MM.1S (cell line): ENCODE results near the gene CDYL.
"Not testable (repeated sequence)": the region's sequence is repeated elsewhere in the genome, so short reads cannot be mapped to it uniquely, and the experiment has no call there.

ENCODE experiments used
- DNase-seq: peaks from one replicate; pipeline ENCODE4 v3.0.0-alpha.2; 2015
- H2AFZ ChIP-seq: fragments of 300-600 bp; sonication (generic); 2 replicates; pipeline ENCODE4 v1.6.0; 2016; ENCODE audit warnings: antibody characterized with exemption, low read length
- H3F3A ChIP-seq: fragments of 300-600 bp; sonication (generic); 2 replicates; pipeline ENCODE4 v1.6.1; 2016; ENCODE audit warnings: mild to moderate bottlenecking, antibody characterized with exemption, low read length, moderate library complexity, mixed read lengths; ENCODE audit not compliant: insufficient read depth
- H3K27ac ChIP-seq: fragments of 300-600 bp; sonication (generic); 2 replicates; pipeline ENCODE4 v1.5.1; 2016; ENCODE audit warnings: mild to moderate bottlenecking, low read length
- H3K27me3 ChIP-seq: fragments of 300-600 bp; sonication (generic); replicated peaks from 2 replicates; pipeline ENCODE4 v1.6.0; 2016; ENCODE audit warnings: low read length; ENCODE audit not compliant: insufficient read depth
- H3K36me3 ChIP-seq: fragments of 300-600 bp; sonication (generic); replicated peaks from 2 replicates; pipeline ENCODE4 v1.6.1; 2016; ENCODE audit warnings: mild to moderate bottlenecking, low read length, mixed read lengths; ENCODE audit not compliant: insufficient read depth
- H3K4me1 ChIP-seq: fragments of 300-600 bp; sonication (generic); 2 replicates; pipeline ENCODE4 v1.6.1; 2016; ENCODE audit warnings: low read length, mixed read lengths
- H3K4me2 ChIP-seq: fragments of 300-600 bp; sonication (generic); 2 replicates; pipeline ENCODE4 v1.6.0; 2016; ENCODE audit warnings: low read depth, low read length
- H3K4me3 ChIP-seq: fragments of 300-600 bp; sonication (generic); 2 replicates; pipeline ENCODE4 v1.5.1; 2016; ENCODE audit warnings: low read length, mixed read lengths
- H3K79me2 ChIP-seq: fragments of 300-600 bp; sonication (generic); 2 replicates; pipeline ENCODE4 v1.6.1; 2016; ENCODE audit warnings: mixed run types, low read length, mixed read lengths
- H3K9ac ChIP-seq: fragments of 300-600 bp; sonication (generic); 2 replicates; pipeline ENCODE4 v1.6.1; 2016; ENCODE audit warnings: low read length, mixed read lengths
- H3K9me2 ChIP-seq: fragments of 300-600 bp; sonication (generic); replicated peaks from 2 replicates; pipeline ENCODE4 v1.6.1; 2016; ENCODE audit warnings: mild to moderate bottlenecking, low read length, mixed read lengths; ENCODE audit not compliant: insufficient read depth
- H3K9me3 ChIP-seq: fragments of 300-600 bp; sonication (generic); replicated peaks from 2 replicates; pipeline ENCODE4 v1.6.1; 2016; ENCODE audit warnings: mild to moderate bottlenecking, low read length, mixed read lengths; ENCODE audit not compliant: insufficient read depth
- H4K20me1 ChIP-seq: fragments of 300-600 bp; sonication (generic); 2 replicates; pipeline ENCODE4 v1.6.1; 2016; ENCODE audit warnings: mild to moderate bottlenecking, low read length, moderate library complexity, mixed read lengths; ENCODE audit not compliant: insufficient read depth
- CTCF ChIP-seq: fragments of 300-600 bp; sonication (generic); IDR thresholded peaks from 2 replicates; pipeline ENCODE4 v1.5.1; 2016; ENCODE audit warnings: antibody characterized with exemption, low read length, mixed read lengths
- EZH2 ChIP-seq: fragments of 300-600 bp; sonication (generic); optimal IDR thresholded peaks from 2 replicates; pipeline ENCODE3; 2017; ENCODE audit warnings: low read depth, mild to moderate bottlenecking, antibody characterized with exemption, low read length, mixed read lengths
- EZH2phosphoT487 ChIP-seq: fragments of 300-600 bp; sonication (generic); IDR thresholded peaks from 2 replicates; pipeline ENCODE4 v1.6.1; 2018; ENCODE audit warnings: antibody characterized with exemption, low read length

Gene CDYL

GRCh38 chr6:4828187-4828698 is 52.0 kb downstream of the CDYL start:
- H4K20me1 ChIP-seq, result peaks cover 22% of the 10 kb centered on the region; the same call in 1 of the 2 replicates
- no peak for DNase-seq
- TF ChIP-seq CTCF (no peak), EZH2 (no peak), EZH2phosphoT487 (no peak)

GRCh38 chr6:4829089-4829488 is 52.9 kb downstream of the CDYL start:
- Histone ChIP-seq H3F3A (no peaks in the 10 kb centered on the region), H3K9me2 (no peaks in the 10 kb centered on the region), H3K79me2 (peaks cover 66% of the 10 kb centered on the region), H3K4me1 (no peaks in the 10 kb centered on the region), H3K9me3 (no peaks in the 10 kb centered on the region), H2AFZ (no peak overlapping the region), H3K36me3 (no peaks in the 10 kb centered on the region), H3K27me3 (no peaks in the 10 kb centered on the region), H4K20me1 (peaks cover 16% of the 10 kb centered on the region; the same call in 1 of the 2 replicates), H3K4me3 (no peak overlapping the region), H3K27ac (no peak overlapping the region), H3K4me2 (no peak overlapping the region), H3K9ac (no peak overlapping the region)
- DNase-seq, result no peak
- TF ChIP-seq EZH2phosphoT487 (no peak), EZH2 (no peak), CTCF (no peak)

More at GRCh38 chr6:4828187-4828698, 52.0 kb downstream of the CDYL start:
- Histone ChIP-seq H3F3A (no peaks in the 10 kb centered on the region; the same call in 1 of the 2 replicates), H3K4me3 (no peak overlapping the region), H3K9me2 (no peaks in the 10 kb centered on the region), H3K9ac (no peak overlapping the region), H3K27ac (no peak overlapping the region), H3K27me3 (no peaks in the 10 kb centered on the region), H3K36me3 (no peaks in the 10 kb centered on the region), H3K4me1 (no peaks in the 10 kb centered on the region), H3K79me2 (peaks cover 75% of the 10 kb centered on the region), H2AFZ (no peak overlapping the region), H3K4me2 (no peak overlapping the region), H3K9me3 (no peaks in the 10 kb centered on the region)

- H3K4me1 ChIP-seq, H3K4me3 ChIP-seq, DNase-seq, H2AFZ ChIP-seq, H3K4me2 ChIP-seq, H3K9ac ChIP-seq, H4K20me1 ChIP-seq, H3K9me2 ChIP-seq, H3K9me3 ChIP-seq, H3K27me3 ChIP-seq, H3K36me3 ChIP-seq, H3K27ac ChIP-seq, H3F3A ChIP-seq: not testable (repeated sequence)
- peaks cover 50% of the 10 kb centered on the region for H3K79me2 ChIP-seq
Observed at GRCh38 chr6:4835540-4835939, 59.3 kb downstream of the CDYL start.

- Histone ChIP-seq H4K20me1 (peaks cover 9% of the 10 kb centered on the region; the same call in 1 of the 2 replicates), H3K9me3 (no peaks in the 10 kb centered on the region), H3K4me1 (no peaks in the 10 kb centered on the region), H3K4me2 (no peak overlapping the region), H3K9me2 (no peaks in the 10 kb centered on the region), H3K27ac (no peak overlapping the region), H2AFZ (no peak overlapping the region), H3F3A (no peaks in the 10 kb centered on the region), H3K4me3 (no peak overlapping the region), H3K27me3 (no peaks in the 10 kb centered on the region), H3K36me3 (no peaks in the 10 kb centered on the region), H3K9ac (no peak overlapping the region), H3K79me2 (peaks cover 90% of the 10 kb centered on the region)
- no peak for TF ChIP-seq EZH2phosphoT487
- TF ChIP-seq CTCF, result no peak
- no peak for TF ChIP-seq EZH2
- DNase-seq, result no peak
Observed at GRCh38 chr6:4840169-4840568, 64.0 kb downstream of the CDYL start.
